ENCODE results near the gene NT5C3B.
"Not testable (repeated sequence)": the region's sequence is repeated elsewhere in the genome, so short reads cannot be mapped to it uniquely, and the experiment has no call there.

The NT5C3B gene

DNA sequence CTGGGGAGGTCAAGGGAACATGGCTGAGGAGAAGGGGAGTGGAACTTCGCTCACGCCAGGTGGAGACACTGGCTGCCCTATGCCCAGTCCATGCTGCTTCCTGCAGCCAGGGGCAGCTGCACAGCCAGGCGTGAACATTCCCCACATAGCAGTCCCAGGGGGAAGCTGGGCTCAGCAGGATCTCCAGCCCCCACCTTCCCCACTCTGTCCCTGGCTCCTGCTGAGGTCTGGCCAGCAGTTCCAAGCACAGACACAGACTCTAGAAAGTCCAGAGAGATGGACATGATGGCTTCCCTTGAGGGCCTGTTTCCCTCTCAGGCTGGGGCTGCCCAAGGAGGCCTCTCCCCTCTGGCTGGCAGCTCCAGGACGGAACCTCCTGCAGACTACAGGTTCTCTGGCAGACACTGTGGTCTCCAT lies 58.9 kb downstream of the NT5C3B start:
- no peak for DNase-seq (ENCODE audit: extremely low spot score)
- no peak for TF ChIP-seq CTCF (IDR thresholded peaks at IDR 0.05; ENCODE audit: control extremely low read depth, extremely low read depth, low read depth, missing control alignments)
- CTCF ChIA-PET, result interaction anchor here (1.3 to 2.2 kb wide), 5 partner anchors 9 to 272 kb away, joined by 3 to 7 read pairs (median 5); partner anchors contain the start of genes JUP and P3H4
- POLR2A ChIA-PET, result interaction anchor here (1.2 kb wide), 1 partner anchor 10 kb away, joined by 4 read pairs; the partner anchor contains the start of gene JUP

- ChIA-PET POLR2A (interaction anchor here (1.2 kb wide), 1 partner anchor 10 kb away, joined by 4 read pairs; the partner anchor contains the start of gene JUP), CTCF (interaction anchor here (2.2 kb wide), 2 partner anchors 10 to 35 kb away, joined by 5 to 7 read pairs; partner anchors contain the start of genes JUP and P3H4)
- not testable (repeated sequence) for DNase-seq (ENCODE audit: extremely low spot score)
Measured at GRCh38 chr17:41776262-41776900, 59.7 kb downstream of the NT5C3B start.

GRCh38 chr17:41775394-41776226 lies 60.4 kb downstream of the NT5C3B start:
- ChIA-PET POLR2A (no interaction called here), CTCF (interaction anchor here (1.0 kb wide), 1 partner anchor 26 kb away, joined by 4 read pairs; no protein-coding TSS in a partner anchor)

More at GRCh38 chr17:41775394-41776226, 60.4 kb downstream of the NT5C3B start:
- TF ChIP-seq CTCF (IDR thresholded peaks at IDR 0.05; ENCODE audit: control extremely low read depth, extremely low read depth, low read depth, missing control alignments), result no peak
- no peak for DNase-seq (ENCODE audit: extremely low spot score)

Measured in GM10248 (cell line).